HepG2 (cell line): ENCODE data around the gene HNRNPA2B1. TPM values are rescaled to one million over a fixed set of nuclear protein-coding genes. Genes with fewer than 3 reads are reported as not detected.

Experiments used
- CREM ChIP-seq, 2 experiments: sonication (generic) in 1 of 2; formaldehyde crosslinking in 1 of 2; IDR thresholded peaks; 2 replicates each; pipeline versions ENCODE4 v1.4.0 to v1.6.1; 2016 to 2020; ENCODE audit warnings: antibody characterized with exemption in 1 of 2, mild to moderate bottlenecking in 1 of 2, missing genetic modification reagents in 1 of 2
- MAX ChIP-seq: IDR thresholded peaks from 2 replicates; pipeline ENCODE4 v1.6.1; 2012; ENCODE audit warnings: inconsistent platforms
- MTF1 ChIP-seq: sonication (generic); formaldehyde crosslinking; IDR thresholded peaks from 2 replicates; pipeline ENCODE4 v1.5.0; 2020; ENCODE audit warnings: missing genetic modification reagents
- MXI1 ChIP-seq: IDR thresholded peaks from 3 replicates; pipeline ENCODE4 v1.6.1; 2012; ENCODE audit warnings: low read depth, low read length, inconsistent platforms, borderline replicate concordance
- POLR2A ChIP-seq, 2 experiments: IDR thresholded peaks; 2 replicates each; pipeline ENCODE4 v1.6.1; 2011; ENCODE audit warnings: low read depth in 2 of 2, low read length in 2 of 2, mild to moderate bottlenecking in 1 of 2, moderate library complexity in 1 of 2; ENCODE audit not compliant: insufficient read depth in 1 of 2
- POLR2AphosphoS2 ChIP-seq: IDR thresholded peaks from 2 replicates; pipeline ENCODE4 v1.6.1; 2011; ENCODE audit warnings: low read depth, low read length, improper control_type of control experiment
- SMAD1 ChIP-seq: sonication (generic); formaldehyde crosslinking; IDR thresholded peaks from 2 replicates; pipeline ENCODE4 v1.4.0; 2020; ENCODE audit warnings: missing genetic modification reagents, low read depth, mild to moderate bottlenecking, borderline replicate concordance
- YY1 ChIP-seq: IDR thresholded peaks from 2 replicates; pipeline ENCODE4 v1.6.1; 2011; ENCODE audit warnings: low read length, low read depth, moderate library complexity, mild to moderate bottlenecking; ENCODE audit not compliant: insufficient read depth, insufficient replicate concordance
- ZNF160 ChIP-seq: sonication (generic); formaldehyde crosslinking; IDR thresholded peaks from 2 replicates; pipeline ENCODE4 v1.8.0; 2022; ENCODE audit warnings: mild to moderate bottlenecking, inconsistent platforms, missing genetic modification reagents
- ZNF343 ChIP-seq: sonication (generic); formaldehyde crosslinking; IDR thresholded peaks from 2 replicates; pipeline ENCODE4 v1.4.0; 2020; ENCODE audit warnings: mild to moderate bottlenecking, missing genetic modification reagents
- ZNF451 ChIP-seq: sonication (generic); formaldehyde crosslinking; IDR thresholded peaks from 2 replicates; pipeline ENCODE4 v1.5.0; 2020; ENCODE audit warnings: mild to moderate bottlenecking, missing genetic modification reagents
- ZNF572 ChIP-seq: sonication (generic); formaldehyde crosslinking; IDR thresholded peaks from 2 replicates; pipeline ENCODE4 v1.5.1; 2020; ENCODE audit warnings: mild to moderate bottlenecking, missing genetic modification reagents
- ZNF614 ChIP-seq: IDR thresholded peaks from 2 replicates; pipeline ENCODE4 v1.6.1; 2018; ENCODE audit warnings: missing biosample characterization, missing genetic modification reagents, inconsistent platforms, borderline replicate concordance
- polyA plus RNA-seq, 8 experiments: library from polyadenylated mRNA; depleted of rRNA in 3 of 8; stranded (reverse) in 7 of 8; unstranded in 1 of 8; fragments of >200 nt; fragmentation: Illumina TruSeq in 4 of 8; extraction: Trizol in 4 of 8; gene quantifications; 2 replicates each; pipeline versions ENCODE4 v1.2.1 to v1.2.3, GENCODE V29; 2011 to 2016; ENCODE audit warnings: low read depth in 4 of 8, missing spikeins in 1 of 8, mixed read lengths in 1 of 8; ENCODE audit not compliant: insufficient read depth in 1 of 8
- total RNA-seq, 5 experiments: library from RNA; depleted of rRNA; stranded (reverse); fragments of >200 nt; fragmentation: Illumina TruSeq; extraction: Trizol; gene quantifications; 2 replicates each; pipeline ENCODE4 v1.2.3, GENCODE V29; 2016; ENCODE audit warnings: low read depth in 1 of 5
- TF ChIP-seq, protein P1 (sequence below): sonication (generic); formaldehyde crosslinking; IDR thresholded peaks from 2 replicates; pipeline ENCODE4 v1.9.0; 2021; ENCODE audit warnings: mild to moderate bottlenecking, missing genetic modification reagents
- TF ChIP-seq, protein P2 (sequence below): sonication (generic); formaldehyde crosslinking; IDR thresholded peaks from 2 replicates; pipeline ENCODE4 v1.5.0; 2020; ENCODE audit warnings: missing genetic modification reagents
- TF ChIP-seq, protein P3 (sequence below): sonication (generic); formaldehyde crosslinking; IDR thresholded peaks from 2 replicates; pipeline ENCODE4 v1.4.0; 2020; ENCODE audit warnings: missing genetic modification reagents, borderline replicate concordance

The HNRNPA2B1 gene
- total and polyA plus RNA-seq, 2 of the 13 experiments (the other 11 are each of a cell fraction or from before 2014, with no cell fraction given): 193 to 412 TPM

DNA sequence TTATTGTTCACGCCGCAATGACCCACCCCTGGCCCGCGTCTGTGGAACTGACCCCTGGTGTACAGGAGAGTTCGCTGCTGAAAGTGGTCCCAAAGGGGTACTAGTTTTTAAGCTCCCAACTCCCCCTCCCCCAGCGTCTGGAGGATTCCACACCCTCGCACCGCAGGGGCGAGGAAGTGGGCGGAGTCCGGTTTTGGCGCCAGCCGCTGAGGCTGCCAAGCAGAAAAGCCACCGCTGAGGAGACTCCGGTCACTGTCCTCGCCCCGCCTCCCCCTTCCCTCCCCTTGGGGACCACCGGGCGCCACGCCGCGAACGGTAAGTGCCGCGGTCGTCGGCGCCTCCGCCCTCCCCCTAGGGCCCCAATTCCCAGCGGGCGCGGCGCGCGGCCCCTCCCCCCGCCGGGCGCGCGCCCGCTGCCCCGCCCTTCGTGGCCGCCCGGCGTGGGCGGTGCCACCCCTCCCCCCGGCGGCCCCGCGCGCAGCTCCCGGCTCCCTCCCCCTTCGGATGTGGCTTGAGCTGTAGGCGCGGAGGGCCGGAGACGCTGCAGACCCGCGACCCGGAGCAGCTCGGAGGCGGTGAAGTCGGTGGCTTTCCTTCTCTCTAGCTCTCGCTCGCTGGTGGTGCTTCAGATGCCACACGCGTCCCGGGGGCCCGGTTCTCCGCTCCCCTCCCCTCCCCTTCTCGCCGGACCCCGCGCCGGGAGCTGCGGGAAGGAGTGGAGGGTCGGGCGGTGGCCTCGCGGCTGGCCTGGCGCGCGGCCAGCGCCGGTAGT lies 887 bp upstream of the HNRNPA2B1 start, which contains the start of gene CBX3 (continued):
- TF ChIP-seq, protein P1, sequence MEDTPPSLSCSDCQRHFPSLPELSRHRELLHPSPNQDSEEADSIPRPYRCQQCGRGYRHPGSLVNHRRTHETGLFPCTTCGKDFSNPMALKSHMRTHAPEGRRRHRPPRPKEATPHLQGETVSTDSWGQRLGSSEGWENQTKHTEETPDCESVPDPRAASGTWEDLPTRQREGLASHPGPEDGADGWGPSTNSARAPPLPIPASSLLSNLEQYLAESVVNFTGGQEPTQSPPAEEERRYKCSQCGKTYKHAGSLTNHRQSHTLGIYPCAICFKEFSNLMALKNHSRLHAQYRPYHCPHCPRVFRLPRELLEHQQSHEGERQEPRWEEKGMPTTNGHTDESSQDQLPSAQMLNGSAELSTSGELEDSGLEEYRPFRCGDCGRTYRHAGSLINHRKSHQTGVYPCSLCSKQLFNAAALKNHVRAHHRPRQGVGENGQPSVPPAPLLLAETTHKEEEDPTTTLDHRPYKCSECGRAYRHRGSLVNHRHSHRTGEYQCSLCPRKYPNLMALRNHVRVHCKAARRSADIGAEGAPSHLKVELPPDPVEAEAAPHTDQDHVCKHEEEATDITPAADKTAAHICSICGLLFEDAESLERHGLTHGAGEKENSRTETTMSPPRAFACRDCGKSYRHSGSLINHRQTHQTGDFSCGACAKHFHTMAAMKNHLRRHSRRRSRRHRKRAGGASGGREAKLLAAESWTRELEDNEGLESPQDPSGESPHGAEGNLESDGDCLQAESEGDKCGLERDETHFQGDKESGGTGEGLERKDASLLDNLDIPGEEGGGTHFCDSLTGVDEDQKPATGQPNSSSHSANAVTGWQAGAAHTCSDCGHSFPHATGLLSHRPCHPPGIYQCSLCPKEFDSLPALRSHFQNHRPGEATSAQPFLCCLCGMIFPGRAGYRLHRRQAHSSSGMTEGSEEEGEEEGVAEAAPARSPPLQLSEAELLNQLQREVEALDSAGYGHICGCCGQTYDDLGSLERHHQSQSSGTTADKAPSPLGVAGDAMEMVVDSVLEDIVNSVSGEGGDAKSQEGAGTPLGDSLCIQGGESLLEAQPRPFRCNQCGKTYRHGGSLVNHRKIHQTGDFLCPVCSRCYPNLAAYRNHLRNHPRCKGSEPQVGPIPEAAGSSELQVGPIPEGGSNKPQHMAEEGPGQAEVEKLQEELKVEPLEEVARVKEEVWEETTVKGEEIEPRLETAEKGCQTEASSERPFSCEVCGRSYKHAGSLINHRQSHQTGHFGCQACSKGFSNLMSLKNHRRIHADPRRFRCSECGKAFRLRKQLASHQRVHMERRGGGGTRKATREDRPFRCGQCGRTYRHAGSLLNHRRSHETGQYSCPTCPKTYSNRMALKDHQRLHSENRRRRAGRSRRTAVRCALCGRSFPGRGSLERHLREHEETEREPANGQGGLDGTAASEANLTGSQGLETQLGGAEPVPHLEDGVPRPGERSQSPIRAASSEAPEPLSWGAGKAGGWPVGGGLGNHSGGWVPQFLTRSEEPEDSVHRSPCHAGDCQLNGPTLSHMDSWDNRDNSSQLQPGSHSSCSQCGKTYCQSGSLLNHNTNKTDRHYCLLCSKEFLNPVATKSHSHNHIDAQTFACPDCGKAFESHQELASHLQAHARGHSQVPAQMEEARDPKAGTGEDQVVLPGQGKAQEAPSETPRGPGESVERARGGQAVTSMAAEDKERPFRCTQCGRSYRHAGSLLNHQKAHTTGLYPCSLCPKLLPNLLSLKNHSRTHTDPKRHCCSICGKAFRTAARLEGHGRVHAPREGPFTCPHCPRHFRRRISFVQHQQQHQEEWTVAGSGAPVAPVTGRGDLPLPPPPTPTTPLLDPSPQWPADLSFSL (CRISPR knock-in tag): no peak
- TF ChIP-seq, protein P2, sequence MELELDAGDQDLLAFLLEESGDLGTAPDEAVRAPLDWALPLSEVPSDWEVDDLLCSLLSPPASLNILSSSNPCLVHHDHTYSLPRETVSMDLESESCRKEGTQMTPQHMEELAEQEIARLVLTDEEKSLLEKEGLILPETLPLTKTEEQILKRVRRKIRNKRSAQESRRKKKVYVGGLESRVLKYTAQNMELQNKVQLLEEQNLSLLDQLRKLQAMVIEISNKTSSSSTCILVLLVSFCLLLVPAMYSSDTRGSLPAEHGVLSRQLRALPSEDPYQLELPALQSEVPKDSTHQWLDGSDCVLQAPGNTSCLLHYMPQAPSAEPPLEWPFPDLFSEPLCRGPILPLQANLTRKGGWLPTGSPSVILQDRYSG (CRISPR knock-in tag): no peak
- TF ChIP-seq POLR2A (IDR thresholded peaks at IDR 0.05; ENCODE audit: insufficient read depth in 1 of 2, low read depth in 2 of 2, low read length in 2 of 2) (peak; percentile 90 to 91), ZNF343 (CRISPR knock-in tag) (no peak), ZNF572 (no peak), ZNF160 (CRISPR knock-in tag) (no peak), YY1 (peak; percentile 67), ZNF451 (CRISPR knock-in tag) (peak; percentile 53; the same call in 1 of the 2 replicates), SMAD1 (CRISPR knock-in tag) (no peak), MTF1 (CRISPR knock-in tag) (no peak), ZNF614 (CRISPR knock-in tag) (no peak), MXI1 (peak; percentile 19; the same call in 1 of the 3 replicates), POLR2AphosphoS2 (no peak), MAX (peak; percentile 51; the same call in 1 of the 2 replicates), CREM (IDR thresholded peaks at IDR 0.05) (no peak), CREM (CRISPR knock-in tag; IDR thresholded peaks at IDR 0.05) (no peak)
- TF ChIP-seq, protein P3, sequence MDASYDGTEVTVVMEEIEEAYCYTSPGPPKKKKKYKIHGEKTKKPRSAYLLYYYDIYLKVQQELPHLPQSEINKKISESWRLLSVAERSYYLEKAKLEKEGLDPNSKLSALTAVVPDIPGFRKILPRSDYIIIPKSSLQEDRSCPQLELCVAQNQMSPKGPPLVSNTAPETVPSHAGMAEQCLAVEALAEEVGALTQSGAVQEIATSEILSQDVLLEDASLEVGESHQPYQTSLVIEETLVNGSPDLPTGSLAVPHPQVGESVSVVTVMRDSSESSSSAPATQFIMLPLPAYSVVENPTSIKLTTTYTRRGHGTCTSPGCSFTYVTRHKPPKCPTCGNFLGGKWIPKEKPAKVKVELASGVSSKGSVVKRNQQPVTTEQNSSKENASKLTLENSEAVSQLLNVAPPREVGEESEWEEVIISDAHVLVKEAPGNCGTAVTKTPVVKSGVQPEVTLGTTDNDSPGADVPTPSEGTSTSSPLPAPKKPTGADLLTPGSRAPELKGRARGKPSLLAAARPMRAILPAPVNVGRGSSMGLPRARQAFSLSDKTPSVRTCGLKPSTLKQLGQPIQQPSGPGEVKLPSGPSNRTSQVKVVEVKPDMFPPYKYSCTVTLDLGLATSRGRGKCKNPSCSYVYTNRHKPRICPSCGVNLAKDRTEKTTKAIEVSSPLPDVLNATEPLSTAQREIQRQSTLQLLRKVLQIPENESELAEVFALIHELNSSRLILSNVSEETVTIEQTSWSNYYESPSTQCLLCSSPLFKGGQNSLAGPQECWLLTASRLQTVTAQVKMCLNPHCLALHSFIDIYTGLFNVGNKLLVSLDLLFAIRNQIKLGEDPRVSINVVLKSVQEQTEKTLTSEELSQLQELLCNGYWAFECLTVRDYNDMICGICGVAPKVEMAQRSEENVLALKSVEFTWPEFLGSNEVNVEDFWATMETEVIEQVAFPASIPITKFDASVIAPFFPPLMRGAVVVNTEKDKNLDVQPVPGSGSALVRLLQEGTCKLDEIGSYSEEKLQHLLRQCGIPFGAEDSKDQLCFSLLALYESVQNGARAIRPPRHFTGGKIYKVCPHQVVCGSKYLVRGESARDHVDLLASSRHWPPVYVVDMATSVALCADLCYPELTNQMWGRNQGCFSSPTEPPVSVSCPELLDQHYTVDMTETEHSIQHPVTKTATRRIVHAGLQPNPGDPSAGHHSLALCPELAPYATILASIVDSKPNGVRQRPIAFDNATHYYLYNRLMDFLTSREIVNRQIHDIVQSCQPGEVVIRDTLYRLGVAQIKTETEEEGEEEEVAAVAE (CRISPR knock-in tag): no peak
